ENCODE measurements around the gene GDI1.

Gene GDI1

DNA sequence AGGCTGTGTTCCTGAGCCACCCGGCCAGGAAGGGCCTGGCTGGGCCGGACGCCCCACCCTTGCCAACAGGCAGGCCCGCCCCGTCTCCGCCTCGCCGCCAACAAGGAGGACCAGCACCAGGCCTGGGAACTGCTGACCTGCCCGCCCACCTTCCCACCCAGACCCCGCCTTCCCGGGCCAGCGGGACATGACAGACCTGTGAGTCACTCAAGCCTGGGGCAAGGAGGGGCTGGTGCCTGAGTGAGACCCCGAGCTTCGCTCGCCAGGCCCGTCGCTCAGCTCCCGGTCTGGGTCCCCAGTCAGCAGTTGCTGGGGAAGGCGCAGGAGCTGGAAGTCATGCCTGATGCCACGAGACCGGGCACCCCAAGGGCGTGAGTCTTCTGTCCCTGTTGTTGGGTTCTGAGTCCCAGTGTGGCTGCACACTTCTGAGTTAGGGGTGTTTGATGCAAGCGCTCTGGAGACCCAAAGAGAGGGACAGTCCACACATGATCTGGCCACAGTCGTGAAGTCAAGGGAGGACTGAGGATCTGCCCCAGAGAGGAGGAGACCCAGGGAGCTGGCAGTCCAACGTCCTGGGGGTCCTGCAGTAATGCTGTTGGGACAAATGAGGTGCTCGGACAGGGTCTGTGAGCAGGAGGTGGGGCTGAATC, 27.6 kb upstream of the GDI1 start, which contains the start of gene DNASE1L1:
Gene DNASE1L1, minus strand, starts transcription at position 33 of the 650 bp plus-strand sequence. CDS start 3,686 bp downstream, outside the sequence.
- DNase-seq: no peak

DNA sequence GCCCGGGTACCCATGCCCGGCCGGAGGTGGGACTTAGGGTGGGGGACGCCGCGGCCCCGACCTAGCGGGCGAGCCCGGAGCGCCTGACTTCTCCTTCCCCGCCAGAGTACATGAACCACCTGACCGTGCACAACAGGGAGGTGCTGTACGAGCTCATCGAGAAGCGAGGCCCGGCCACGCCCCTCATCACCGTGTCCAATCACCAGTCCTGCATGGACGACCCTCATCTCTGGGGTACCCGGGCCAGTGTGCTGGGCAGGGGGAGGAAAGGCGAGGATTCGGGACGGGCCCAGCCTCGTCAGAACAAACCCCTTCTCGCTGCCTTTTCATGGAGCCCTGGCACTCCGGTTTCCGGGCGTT, 25.0 kb upstream of the GDI1 start:
- peak; percentile 81 to 87 for DNase-seq

DNA sequence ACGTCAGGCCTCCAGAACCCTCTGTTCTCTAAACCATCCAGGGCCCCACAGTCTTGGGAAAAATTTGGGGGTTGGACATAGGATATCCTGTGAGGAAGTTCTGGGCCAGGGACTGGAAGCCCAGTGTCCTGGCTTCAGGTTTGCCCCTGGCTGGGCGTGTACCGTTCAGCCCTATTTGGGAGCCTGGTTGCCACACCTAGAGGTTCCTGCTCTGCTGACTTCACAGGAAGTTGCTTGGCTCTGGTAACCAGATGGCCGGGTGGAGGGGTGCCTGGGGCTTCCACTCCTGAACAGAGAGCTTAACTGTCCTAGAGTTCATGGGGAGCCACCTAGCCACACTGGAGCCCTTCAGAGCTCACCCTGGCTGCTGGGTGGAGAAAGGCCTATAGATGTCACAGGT, 24.5 kb upstream of the GDI1 start:
- DNase-seq: no peak

DNA sequence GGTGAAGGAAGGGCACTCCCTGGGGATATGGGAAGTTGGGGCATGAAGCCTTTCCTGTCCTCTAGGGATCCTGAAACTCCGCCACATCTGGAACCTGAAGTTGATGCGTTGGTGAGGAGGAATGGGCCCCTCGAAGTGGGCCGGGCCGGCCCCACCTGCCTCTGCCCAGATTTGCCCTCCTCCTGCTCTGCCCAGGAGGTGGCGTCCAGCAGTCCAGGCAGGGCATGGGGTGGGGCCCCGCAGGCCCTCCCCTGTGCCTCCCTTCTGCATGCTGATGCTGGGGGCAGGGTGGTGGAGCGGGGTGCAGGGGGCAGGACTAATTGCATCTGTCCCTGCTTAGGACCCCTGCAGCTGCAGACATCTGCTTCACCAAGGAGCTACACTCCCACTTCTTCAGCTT, 23.8 kb upstream of the GDI1 start:
- DNase-seq: no peak

DNA sequence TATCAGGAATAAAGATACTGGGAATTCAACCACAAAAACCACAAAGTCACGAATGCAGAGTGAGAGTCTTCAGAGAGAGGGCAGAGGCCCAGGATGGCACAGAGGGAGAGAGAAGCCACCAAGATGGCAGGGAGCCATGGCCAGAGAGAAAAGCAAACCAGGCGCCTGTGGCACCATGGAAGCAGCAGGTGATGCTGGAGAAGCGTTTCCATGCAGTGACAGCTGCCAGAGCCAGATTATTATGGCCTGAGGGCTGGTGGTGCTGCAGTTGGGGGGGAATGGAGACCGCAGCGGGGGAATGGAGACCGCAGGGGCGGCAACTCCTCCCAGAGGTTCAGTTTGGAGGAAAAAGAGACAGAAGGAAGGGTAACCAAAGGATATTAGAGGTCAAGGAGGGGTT, 19.8 kb upstream of the GDI1 start:
- no peak for DNase-seq

DNA sequence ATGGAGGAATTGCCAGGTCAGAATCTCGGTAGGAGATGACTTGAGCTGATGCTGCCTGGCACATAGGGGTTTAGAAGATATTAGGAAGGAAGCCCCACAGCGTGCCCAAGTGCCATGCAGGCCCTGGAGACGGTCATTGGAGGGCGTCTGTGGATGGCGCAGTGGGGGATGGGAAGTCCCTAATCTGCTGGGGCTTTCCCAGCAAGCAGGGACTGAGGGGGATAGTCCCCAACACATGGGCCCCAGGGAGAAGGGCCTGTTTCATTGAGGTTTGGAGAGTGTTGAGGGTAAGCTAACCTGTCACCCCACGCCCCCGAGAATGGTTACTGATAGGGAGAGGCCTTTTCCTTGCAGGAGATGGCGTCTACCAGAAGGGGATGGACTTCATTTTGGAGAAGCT, 17.8 kb upstream of the GDI1 start:
- no peak for DNase-seq

DNA sequence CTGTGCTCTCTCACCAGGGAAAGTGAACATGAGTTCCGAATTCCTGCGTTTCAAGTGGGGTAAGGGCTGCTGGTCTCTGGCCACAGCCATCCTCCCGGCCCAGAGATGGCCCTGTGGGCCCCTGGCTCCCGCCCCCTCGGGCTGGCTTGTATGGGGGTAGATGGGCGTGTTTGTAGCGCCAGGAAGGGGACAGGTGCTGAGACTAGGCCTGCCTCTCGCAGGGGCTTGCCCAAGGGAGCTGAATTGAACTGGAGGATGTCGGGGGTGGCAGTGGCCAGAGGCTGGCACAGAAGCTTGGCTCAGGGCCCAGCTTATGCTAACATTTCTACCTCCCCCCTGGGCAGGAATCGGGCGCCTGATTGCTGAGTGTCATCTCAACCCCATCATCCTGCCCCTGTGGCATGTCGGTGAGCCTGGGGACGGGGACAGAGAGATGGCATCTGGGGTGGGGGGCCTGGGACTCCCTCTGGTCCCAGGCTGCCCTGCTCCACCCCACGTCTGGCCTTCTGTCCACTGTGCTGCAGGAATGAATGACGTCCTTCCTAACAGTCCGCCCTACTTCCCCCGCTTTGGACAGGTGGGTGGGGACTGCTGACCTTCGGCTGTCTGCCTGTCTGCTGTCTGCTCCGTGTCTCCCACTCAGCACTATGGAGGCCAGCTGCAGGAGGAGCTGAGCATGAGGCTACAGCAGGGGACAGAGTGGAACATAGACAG, 17.1 kb upstream of the GDI1 start:
- no peak for DNase-seq

DNA sequence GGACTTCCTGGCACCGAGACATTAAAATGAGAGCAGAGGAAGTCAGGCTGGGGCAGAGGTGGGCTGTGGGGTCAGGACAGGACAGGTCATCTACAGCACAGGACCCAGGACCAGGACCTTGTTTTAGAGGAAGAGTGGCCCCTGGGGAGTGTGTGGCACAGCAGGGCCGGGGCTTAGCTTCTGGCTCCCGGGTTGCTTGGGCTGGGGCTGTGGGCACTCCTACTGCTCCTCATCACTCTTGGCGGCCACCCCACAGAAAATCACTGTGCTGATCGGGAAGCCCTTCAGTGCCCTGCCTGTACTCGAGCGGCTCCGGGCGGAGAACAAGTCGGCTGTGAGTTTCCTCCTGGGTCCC, 16.6 kb upstream of the GDI1 start:
- DNase-seq: no peak

DNA sequence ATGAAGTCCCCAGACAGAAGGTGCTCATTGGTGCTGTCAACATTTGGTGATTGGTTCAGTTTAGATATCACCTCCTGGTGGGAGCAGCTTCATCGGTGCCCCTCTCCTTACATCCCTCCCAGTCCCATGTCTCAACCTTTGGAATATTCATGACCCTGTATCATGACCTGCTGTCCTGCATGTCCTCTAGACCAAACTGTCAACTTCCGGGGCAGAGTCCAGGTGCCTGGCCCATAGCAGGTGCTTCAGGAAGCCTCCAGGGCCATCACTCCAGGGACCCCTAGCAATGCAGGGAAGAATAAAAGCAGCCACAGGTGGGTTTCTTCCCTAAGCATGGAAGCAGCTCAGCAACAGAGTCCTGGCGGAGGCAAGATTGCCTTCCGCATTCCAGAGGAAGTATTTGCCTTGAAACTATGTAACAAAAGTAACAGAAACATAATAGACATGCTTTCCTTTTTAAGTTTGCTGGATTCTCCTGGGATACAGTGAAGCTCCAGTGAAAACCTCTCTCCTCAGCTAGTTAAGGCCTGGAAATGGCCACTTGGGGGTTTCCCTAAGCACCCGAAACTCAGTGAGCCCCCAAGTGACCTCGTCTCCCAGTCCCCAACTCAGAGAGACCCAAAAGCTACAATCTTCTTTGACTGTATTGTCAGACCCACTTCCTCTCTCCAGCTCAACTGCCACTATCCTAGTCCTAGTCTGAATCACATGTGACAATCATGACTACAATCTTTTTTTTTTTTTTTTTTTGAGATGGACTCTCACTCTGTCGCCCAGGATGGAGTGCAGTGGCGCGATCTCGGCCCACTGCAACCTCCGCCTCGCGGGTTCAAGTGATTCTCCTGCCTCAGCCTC, 9.8 kb upstream of the GDI1 start:
- DNase-seq: no peak

DNA sequence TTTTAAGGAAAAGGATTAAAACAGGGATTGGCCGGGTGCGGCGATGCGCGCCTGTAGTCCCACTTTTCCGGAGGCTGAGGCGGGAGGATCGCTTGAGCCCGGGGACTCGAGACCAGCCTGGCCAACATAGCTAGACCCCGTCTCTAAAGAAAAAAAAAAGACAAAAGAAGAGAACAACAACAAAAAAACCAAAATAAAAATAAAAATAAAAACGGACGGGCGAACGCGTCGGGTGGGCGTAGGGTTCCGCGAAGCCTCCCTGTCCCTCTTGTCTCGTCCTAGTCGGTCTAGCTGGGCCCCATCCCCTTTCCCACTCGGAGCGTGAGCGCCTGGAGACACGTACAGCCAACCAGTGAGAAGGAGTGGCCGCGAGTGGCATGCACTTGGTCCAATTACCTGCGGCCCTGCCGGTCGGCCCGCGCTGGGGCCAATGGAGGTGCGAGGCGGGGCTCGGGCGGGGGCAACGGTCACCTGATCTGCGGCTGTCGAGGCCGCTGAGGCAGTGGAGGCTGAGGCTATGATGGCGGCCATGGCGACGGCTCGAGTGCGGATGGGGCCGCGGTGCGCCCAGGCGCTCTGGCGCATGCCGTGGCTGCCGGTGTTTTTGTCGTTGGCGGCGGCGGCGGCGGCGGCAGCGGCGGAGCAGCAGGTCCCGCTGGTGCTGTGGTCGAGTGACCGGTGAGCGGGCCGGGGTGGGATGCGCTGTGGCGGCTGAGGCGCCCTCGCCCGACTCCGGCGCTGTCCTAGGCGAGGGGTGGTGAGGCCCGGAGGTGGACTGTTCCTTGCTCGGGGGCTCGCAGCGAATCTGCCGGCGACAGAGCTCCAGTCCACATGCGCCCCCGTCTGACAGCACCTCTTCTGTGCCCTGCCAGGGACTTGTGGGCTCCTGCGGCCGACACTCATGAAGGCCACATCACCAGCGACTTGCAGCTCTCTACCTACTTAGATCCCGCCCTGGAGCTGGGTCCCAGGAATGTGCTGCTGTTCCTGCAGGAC, 8.5 kb upstream of the GDI1 start, which contains the start of gene ATP6AP1:
Gene ATP6AP1, plus strand, starts transcription at position 502 of the 996 bp plus-strand sequence. Its CDS starts 16 bp downstream, at position 518.
- DNase-seq: peak; percentile 95 to 99

DNA sequence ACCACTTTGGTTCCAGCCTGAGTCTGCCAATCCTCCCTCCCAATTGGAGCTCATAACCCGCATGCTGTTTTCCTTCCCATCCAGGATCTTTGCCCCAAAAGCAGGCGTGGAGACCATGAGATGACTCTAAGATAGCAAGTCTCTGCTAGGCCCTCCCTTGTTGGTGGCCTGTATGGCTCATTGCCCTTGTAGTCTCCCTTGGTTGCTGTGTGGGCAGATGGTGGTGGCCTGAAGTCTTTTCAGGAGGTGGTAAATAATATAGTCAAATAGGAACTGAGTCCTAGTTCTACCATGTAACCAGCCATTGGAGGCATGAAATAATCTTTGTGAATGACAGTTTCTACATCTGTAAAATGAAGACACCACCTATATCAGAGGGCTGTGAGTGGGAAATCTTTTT, 7.2 kb upstream of the GDI1 start:
- DNase-seq: no peak

DNA sequence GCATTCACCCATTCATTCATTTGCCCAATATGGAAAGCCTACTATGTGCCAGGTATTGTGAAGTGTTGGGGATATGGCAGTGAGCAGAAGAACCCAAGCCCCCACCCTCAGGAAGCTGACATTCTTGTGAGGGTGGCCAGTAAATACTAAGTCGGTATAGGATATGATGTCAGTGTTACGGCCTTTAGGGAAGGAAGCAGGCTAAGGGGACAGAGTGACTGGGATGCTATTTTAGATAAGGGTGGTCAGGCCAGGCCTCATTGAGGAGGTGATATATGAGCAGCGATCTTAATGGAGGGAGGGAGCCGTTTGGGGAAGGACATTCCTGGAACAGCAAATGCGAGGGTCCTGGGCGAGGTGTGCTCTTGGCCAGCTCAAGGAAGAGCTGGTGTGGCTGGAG, 6.5 kb upstream of the GDI1 start:
- DNase-seq: no peak

DNA sequence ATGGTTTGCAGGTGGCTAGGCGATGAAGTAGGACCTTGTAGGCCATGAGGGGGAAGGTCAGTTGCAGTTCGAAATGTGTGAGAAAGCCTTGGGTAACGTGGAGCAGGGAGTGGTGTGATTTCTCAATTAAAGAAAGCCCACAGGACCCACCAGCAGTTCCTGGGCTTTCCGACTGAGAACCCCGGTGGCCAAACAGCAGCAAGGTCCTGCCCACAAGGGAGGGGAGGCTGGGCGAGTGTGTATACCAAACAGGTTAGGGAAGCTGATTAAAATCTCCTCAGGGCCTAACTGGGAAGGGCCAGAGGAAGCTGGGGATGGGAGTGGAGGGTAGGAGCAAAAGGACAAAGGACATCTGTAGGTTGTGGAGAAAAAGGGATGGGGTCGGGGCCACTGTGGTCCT, 6.0 kb upstream of the GDI1 start:
- no peak for DNase-seq

DNA sequence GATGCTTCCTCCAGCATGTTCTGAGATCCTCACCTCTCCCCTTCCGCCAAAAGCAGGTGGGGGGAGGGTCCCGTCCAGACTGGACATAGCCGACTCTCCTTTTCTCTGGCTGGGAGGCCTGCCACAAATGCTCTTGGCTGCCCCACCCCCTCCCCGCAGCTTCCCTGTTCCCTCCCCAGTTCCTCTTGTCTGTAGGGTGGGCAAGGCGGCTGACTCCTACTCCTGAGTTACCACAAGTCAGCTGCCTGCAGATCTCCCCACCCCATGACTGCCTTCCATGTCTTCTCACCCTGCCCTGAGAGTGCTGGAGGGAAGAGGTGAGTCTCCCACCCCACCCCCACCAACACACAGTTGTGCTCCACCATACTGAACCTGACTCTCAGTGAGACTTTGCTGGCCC, 5.6 kb upstream of the GDI1 start:
- DNase-seq: no peak

DNA sequence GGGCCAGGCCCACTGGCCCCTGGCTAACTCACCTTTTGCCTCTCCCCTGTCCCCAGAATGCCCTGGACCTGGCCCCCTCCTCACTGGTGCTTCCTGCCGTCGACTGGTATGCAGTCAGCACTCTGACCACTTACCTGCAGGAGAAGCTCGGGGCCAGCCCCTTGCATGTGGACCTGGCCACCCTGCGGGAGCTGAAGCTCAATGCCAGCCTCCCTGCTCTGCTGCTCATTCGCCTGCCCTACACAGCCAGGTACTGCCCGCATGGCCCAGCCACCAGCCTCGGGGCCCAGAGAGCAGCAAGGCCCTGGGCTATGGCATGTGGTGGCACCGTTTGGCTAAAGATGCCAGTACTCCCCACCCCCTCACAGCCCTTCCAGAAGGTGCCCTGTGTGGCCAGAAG, 4.7 kb upstream of the GDI1 start:
- DNase-seq: no peak

DNA sequence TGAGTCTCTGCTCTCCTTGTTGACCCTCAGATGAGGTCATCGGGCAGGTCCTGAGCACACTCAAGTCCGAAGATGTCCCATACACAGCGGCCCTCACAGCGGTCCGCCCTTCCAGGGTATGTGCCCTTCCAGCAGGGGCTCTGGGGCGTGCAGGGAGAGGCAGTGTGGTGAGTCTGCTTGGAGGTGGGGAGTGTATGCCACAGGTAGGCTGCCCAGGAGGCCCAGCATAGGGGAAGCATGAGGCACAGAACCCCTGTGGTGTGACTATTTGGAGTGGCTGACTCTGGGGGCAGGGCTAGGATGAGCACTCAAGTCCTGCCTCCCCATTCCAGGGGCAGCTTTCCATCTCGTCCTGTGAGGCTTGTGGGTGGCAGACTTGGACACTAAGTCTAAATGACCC, 3.3 kb upstream of the GDI1 start:
- no peak for DNase-seq

DNA sequence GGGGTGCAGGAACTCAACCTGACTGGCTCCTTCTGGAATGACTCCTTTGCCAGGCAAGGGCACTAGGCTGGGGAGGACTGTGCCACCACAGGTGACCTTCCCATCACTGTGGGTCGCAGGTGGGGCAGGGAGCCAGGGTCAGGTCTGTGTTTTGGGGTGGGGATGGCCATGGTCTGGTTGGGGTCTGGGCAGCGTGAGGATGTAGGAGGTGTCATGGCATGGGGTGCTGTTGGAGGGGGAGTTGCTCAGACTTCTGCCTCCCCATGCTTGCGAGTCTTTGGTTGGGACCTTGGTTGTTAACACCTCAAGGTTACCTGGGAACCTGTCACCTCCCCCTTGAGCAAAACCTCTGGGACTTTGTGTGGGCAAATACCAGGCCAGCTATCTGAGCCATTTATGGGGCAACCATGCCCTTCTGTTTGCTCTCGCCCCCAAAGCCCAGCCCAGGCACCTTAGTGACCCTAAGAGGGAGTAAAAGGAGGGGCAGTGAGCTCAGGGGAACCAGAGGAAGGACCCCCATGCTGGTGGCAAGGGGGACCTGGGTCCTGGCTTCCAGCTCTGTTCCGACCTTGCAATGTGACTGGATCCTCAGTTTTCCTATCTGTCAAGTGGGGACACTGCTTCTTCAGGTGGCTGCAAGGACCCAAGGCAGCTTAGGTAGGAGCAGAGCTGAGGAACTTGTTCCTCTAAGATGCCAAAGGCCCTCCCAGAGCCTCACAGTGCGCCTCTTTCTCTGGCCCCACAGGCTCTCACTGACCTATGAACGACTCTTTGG, 2.4 kb upstream of the GDI1 start:
- no peak for DNase-seq

DNA sequence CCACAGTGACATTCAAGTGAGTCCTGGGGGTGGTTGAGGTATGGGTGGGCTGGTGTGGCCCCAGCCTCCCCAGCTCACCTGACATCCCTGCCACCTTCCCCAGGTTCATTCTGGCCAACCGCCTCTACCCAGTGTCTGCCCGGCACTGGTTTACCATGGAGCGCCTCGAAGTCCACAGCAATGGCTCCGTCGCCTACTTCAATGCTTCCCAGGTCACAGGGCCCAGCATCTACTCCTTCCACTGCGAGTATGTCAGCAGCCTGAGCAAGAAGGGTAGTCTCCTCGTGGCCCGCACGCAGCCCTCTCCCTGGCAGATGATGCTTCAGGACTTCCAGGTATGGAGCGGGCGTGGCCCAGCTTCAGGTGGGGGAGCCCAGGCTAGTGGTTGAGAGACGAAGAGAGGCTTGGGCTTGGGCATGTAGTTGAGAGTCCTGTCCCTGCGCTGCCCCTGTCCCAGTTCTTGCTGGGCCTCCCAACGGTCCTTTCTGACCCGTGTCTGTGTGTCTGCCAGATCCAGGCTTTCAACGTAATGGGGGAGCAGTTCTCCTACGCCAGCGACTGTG, 1.7 kb upstream of the GDI1 start:
- DNase-seq: no peak

DNA sequence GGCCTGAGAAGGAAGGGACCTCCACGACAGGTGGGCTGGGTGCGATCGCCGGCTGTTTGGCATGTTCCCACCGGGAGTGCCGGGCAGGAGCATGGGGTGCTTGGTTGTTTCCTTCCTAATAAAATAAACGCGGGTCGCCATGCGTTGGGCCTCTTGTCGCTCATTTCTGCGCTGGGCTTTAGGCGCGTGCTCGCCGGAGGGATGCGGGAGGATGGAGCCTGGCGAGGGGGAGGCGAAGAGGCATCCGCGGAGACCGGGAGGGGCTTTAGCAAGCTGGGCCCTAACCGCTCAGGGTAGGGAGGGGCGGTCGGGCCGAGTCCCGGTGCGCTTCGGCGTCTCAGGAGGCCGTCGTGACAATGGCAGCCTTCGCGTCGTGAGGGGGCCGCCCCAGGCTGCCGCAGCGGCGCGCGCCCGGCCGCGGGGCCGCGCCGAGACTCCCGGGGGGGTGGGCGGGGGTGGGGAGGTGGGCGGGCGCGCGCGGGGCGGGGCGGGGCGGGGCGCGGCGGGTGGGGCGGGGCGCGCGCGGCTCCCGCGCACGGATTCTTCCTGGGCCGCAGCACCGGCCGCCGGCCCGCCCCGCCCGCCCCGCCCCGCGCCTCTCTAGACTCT, 476 bp upstream of the GDI1 start:
- peak; percentile 22 to 77 for DNase-seq

DNA sequence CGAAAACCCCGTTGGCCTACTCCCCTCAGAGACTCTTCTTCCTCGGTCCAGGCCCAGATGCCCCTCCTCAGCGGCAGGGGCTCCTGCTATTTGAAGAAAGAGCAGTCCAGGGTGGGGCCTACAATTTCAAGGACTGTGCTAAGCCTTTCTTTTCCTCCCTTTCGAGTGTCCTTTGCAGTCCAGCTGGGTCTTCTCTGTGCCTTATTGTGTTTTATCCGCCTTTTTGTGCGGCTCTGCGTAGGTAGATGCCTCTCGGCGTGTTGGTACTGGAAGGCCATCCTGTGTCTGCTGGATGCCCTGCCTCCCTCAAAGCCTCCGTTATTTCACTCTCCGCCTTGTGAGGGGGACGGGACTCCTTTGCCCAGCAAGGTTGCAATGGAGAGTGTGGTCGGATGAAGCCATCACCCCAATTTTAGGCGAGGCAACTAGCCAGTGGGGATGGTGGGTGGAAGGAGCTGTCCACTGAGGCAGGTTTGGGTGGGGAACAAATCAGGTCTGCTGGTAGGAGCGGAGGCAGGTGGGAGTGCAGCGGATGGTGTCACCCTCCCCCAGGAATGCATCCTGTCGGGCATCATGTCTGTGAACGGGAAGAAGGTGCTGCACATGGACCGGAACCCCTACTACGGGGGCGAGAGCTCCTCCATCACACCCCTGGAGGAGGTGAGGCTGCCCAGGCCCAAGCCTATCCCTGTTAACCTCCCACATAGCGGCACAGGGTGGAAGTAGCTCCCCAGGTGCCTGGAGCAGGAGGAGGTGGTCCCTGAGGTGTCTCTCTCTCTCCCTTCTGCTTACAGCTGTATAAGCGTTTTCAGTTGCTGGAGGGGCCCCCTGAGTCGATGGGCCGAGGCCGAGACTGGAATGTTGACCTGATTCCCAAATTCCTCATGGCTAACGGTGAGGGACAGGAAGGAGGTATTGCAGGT, 1.3 kb downstream of the GDI1 start:
- DNase-seq: no peak

Measured in NCI-H526 (cell line).